Central memory CD8-positive, alpha-beta T cell (primary cell): ENCODE measurements around the gene GRIN3A.

ENCODE experiments used
- ATAC-seq: fragments of 150-1000 bp; cut with Tn5 transposase; replicated peaks from 2 replicates; pipeline ENCODE4 v1.10.0; 2022; ENCODE audit warnings: mild to moderate bottlenecking, moderate FRiP score, moderate number of reproducible peaks; ENCODE audit not compliant: poor library complexity, severe bottlenecking; ENCODE audit errors: extremely low read depth
- DNase-seq, 2 donors: peaks; one replicate each; pipeline ENCODE4 v3.0.0; 2021; ENCODE audit warnings: low spot score in 2 of 2
- H3K27ac Mint-ChIP-seq: one replicate; pipeline ENCODE4 v1.8.0; 2022; ENCODE audit warnings: low read depth, mild to moderate bottlenecking, moderate library complexity, mixed read lengths
- H3K27me3 Mint-ChIP-seq: one replicate; pipeline ENCODE4 v1.8.0; 2022; ENCODE audit warnings: mixed read lengths
- H3K36me3 Mint-ChIP-seq: one replicate; pipeline ENCODE4 v1.8.0; 2022; ENCODE audit warnings: mild to moderate bottlenecking, moderate library complexity, mixed read lengths; ENCODE audit not compliant: insufficient read depth
- H3K4me1 Mint-ChIP-seq: one replicate; pipeline ENCODE4 v1.8.0; 2022; ENCODE audit warnings: mixed read lengths
- H3K4me3 Mint-ChIP-seq: one replicate; pipeline ENCODE4 v1.8.0; 2022; ENCODE audit warnings: mild to moderate bottlenecking, moderate library complexity, mixed read lengths
- H3K9me3 Mint-ChIP-seq: one replicate; pipeline ENCODE4 v1.8.0; 2022; ENCODE audit warnings: mixed read lengths

Gene GRIN3A

DNA sequence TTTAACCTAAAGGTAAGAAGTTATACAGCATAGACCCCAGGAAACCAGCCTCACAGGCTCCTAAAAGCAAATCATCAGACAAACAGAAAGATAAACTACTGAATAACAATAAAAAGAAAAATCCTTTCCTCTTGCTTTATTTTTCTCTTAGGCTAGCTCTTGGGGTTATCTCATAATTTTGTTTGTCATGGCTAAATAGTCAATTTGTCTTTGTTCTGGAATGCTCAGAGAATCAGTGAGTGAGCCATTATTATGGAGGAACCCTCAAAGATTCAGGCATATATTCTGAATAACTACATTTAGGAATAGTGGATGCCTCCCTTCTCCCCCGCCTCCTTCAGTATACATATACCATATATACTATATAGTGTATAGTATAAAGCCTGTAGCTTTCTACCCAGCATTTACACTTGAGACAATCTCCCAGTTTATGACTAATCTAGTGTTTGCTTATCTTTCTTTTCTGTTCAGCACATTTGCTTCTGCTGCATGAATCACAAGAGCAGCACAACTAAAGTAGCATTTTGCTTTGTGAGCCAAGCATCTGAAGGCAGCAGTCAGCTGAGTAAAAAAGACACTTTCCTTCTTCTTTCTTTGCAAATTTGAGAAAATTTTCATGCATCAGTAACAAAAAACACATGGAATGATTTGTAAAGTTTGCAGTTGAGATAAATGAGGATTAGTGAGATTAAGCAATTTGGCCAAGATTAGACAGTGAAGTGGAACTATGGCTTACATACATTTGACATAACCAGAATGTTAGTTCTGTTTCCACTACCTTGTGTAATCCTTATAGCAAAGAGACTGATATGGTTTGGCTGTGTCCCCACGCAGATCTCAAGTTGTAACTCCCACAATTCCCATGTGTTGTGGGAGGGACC, 98.4 kb downstream of the GRIN3A start:
- Mint-ChIP-seq H3K4me1 (no peaks in the 10 kb centered on the region), H3K27ac (no peak overlapping the region), H3K36me3 (no peaks in the 10 kb centered on the region), H3K27me3 (no peaks in the 10 kb centered on the region), H3K4me3 (no peak overlapping the region), H3K9me3 (no peaks in the 10 kb centered on the region)
- DNase-seq (no peak), ATAC-seq (no peak)

DNA sequence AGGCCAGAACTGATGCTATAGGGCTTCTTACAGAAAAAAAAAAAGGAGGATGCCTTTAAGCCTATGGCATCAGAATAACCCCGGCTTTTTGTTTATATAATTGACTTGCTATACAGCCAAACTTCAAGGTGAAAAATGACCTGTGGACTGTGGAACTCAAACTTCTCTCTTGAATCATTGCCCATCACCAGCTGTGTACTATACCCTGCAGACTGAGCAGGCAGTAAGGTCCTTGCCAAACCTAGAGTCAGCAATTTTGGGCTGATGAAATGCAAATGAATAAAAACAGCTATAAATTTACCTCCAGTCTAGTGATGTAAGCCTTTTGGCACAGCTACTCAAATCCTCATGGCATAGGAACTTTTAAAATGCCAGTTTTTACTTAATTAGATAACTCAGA, 99.1 kb downstream of the GRIN3A start:
- H3K9me3 Mint-ChIP-seq = no peaks in the 10 kb centered on the region
- H3K4me1 Mint-ChIP-seq = no peaks in the 10 kb centered on the region
- ATAC-seq = no peak
- no peaks in the 10 kb centered on the region for H3K36me3 Mint-ChIP-seq
- H3K27me3 Mint-ChIP-seq = no peaks in the 10 kb centered on the region
- DNase-seq = no peak
- H3K27ac Mint-ChIP-seq = no peak overlapping the region
- no peak overlapping the region for H3K4me3 Mint-ChIP-seq

DNA sequence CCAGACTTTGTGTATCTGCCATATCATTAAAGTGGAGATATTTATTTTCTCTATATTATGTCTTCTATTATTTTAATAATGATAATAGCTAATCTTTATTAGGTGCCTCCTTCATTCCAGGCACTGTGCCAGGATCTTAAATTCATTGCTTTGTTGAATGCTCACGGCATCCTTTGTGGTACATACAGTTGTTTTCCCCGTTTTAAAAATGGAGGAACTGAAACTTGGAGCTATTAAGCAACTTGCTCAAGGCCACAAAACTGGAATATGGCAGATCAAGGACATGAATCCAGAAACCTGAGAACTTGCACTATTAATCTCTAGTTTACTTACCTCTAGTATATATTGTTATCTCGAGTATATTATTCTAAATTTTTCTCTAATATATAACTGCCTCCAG, 102.2 kb downstream of the GRIN3A start:
- Mint-ChIP-seq H3K4me3 (no peak overlapping the region), H3K9me3 (no peaks in the 10 kb centered on the region), H3K27me3 (no peaks in the 10 kb centered on the region), H3K36me3 (no peaks in the 10 kb centered on the region), H3K27ac (no peak overlapping the region), H3K4me1 (no peaks in the 10 kb centered on the region)
- ATAC-seq = no peak
- DNase-seq = no peak

DNA sequence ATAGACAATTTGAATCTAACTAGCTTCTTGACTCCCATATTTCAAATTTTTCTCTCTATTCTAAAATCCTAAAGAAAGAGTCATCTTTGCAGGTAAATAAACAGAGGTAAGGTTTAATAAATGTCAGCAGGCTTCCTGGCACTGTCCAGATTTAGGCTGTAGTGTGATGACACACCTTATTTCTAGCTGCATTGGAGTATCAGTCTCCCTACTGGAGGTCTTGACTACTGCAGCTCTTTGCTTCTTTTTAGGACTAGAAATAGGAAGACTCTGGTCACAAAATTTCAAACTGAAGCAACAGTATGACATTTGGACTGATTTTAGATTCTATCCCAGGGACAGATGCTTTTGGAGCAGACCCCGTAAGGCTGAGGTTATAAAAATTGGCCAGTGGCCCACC, 103.0 kb downstream of the GRIN3A start:
- Mint-ChIP-seq H3K9me3 (no peaks in the 10 kb centered on the region), H3K4me1 (no peaks in the 10 kb centered on the region), H3K27me3 (no peaks in the 10 kb centered on the region), H3K4me3 (no peak overlapping the region), H3K27ac (no peak overlapping the region), H3K36me3 (no peaks in the 10 kb centered on the region)
- no peak for ATAC-seq
- DNase-seq = no peak

DNA sequence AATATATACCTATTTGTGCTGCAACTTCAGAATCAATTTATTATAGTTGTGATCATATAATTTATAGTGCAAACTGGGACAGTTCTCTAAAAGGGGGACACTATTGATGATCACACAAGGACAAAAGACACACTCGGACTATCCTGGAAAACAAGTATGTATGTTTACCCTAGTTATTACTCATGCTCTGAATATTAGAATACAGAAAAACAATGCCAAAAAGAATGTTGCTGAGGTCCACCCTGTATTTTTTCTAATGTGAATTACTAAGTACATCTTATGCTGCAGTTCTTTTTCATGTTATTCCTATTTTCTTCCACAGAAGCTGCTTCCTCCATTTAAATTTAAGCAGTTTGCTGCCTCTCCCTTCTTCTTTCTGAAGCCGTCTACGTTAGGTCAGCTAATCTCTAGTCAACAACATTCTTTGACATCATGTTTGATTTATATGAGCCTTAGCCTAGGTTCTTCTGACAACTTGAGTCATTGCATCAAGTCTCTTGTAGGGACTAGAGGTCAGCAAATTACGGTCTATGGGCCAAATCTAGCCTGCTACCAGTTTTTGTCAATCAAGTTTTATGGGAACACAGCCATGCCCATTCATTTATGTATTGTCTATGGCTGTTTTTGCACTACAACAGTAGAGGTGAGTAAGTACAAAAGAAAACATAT, 103.6 kb downstream of the GRIN3A start:
- Mint-ChIP-seq H3K4me3 (no peak overlapping the region), H3K4me1 (no peaks in the 10 kb centered on the region), H3K27ac (no peak overlapping the region), H3K9me3 (no peaks in the 10 kb centered on the region), H3K27me3 (no peaks in the 10 kb centered on the region), H3K36me3 (no peaks in the 10 kb centered on the region)
- no peak for ATAC-seq
- no peak for DNase-seq

DNA sequence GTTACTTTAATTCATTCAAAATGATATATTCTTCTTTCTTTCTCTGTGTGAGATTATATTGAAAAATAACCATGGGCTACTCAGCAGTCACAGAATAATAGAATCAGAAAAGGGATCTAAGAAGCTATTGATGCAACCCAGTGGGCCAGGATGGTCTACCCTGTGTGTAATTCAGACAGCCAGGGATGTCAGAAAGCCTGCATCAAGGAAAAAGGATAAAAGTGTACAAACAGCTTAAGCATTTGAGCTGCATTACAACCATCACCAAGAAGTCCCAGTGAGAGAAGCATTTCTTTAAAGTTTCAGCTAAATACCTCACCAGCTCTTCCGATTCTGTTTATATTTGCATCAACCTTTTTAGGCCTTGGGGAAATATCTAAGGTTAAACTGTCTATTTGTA, 105.8 kb downstream of the GRIN3A start:
- DNase-seq = no peak
- no peaks in the 10 kb centered on the region for H3K27me3 Mint-ChIP-seq
- H3K4me1 Mint-ChIP-seq = no peaks in the 10 kb centered on the region
- no peaks in the 10 kb centered on the region for H3K36me3 Mint-ChIP-seq
- ATAC-seq = no peak
- no peak overlapping the region for H3K4me3 Mint-ChIP-seq
- no peaks in the 10 kb centered on the region for H3K9me3 Mint-ChIP-seq
- no peak overlapping the region for H3K27ac Mint-ChIP-seq

DNA sequence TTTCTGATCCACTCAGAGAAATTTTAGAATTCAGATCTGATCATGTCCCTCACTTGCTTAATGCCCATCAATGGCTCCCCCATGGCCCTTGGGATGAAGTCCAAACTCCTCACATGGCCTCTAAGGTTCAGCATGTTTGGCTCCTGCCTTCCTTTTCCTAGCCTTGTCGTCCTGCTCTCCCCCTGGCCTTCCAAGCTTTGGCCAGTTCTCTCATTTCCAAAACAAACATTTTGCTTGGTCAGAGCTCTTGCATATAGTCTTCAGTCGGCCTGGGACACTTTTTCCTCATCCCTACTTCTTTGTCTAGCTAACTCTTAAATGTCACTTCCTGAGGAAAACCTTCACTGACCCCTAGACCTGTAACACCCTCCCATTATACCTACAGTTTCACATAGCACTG, 106.6 kb downstream of the GRIN3A start:
- H3K36me3 Mint-ChIP-seq = no peaks in the 10 kb centered on the region
- ATAC-seq (no peak), DNase-seq (no peak)
- H3K4me3 Mint-ChIP-seq = no peak overlapping the region
- no peaks in the 10 kb centered on the region for H3K27me3 Mint-ChIP-seq
- H3K27ac Mint-ChIP-seq = no peak overlapping the region
- no peaks in the 10 kb centered on the region for H3K4me1 Mint-ChIP-seq
- H3K9me3 Mint-ChIP-seq = no peaks in the 10 kb centered on the region

DNA sequence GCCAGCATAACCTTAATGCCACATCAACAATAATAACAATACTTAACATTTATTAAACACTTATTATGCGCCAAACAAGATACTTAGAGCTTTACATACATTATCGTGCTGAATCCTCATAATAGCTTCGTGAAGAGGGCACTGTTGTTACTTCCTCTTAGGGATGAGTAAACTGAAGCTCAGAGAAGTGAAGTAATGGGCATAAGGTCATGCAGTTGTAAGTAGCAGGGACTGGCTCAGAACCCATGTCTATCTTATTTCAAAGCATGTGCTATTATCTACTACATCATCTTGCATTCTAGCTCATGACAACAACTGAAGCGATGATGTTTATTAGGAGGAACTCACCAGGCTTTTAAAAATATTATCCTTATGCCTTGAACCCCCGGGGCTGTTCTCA, 108.8 kb downstream of the GRIN3A start:
- Mint-ChIP-seq H3K27ac (no peak overlapping the region), H3K36me3 (no peaks in the 10 kb centered on the region), H3K27me3 (no peaks in the 10 kb centered on the region), H3K9me3 (no peaks in the 10 kb centered on the region), H3K4me1 (no peaks in the 10 kb centered on the region), H3K4me3 (no peak overlapping the region)
- ATAC-seq = no peak
- no peak for DNase-seq

DNA sequence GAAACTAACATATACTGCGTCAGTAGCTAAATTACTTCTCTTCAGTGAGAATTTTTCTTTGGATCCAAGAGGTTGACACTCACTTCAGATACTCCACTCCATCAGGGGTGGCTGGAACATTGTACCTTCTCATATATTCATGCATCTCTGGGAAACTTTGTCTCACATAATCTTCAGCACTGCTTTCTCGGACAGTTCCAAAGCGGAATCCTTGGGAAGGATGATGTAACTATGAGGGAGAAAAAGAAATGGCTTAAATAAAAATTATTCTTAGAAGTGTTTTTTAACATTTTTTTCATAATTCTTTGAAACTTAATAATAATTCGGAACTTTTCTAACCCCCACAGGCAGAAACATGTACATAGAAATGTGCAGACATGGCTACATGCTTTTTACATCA, 110.3 kb downstream of the GRIN3A start:
- H3K27ac Mint-ChIP-seq = no peak overlapping the region
- no peaks in the 10 kb centered on the region for H3K36me3 Mint-ChIP-seq
- DNase-seq (no peak), ATAC-seq (no peak)
- no peaks in the 10 kb centered on the region for H3K4me1 Mint-ChIP-seq
- H3K27me3 Mint-ChIP-seq = no peaks in the 10 kb centered on the region
- H3K9me3 Mint-ChIP-seq = no peaks in the 10 kb centered on the region
- no peak overlapping the region for H3K4me3 Mint-ChIP-seq

DNA sequence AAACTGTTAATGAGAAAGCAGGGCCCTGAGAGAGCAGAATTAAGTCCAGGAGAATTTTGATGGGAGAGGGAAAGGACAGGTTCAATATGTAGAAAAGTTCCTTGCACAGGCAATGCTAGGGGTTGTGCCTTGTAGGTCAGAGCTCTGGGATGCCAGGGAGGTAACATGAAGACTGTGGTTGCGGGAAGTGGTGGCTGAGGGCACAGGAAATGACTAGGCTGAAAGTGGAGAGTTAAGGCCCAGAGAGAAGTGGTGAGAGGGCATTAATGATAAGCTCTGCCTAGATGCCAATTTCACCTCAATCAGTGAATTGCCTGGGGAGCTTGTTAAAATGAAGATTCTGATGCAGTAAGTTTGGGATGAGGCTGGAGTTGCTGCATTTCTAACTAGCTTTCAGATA, 112.2 kb downstream of the GRIN3A start:
- H3K4me3 Mint-ChIP-seq = no peak overlapping the region
- no peaks in the 10 kb centered on the region for H3K36me3 Mint-ChIP-seq
- no peaks in the 10 kb centered on the region for H3K4me1 Mint-ChIP-seq
- H3K27ac Mint-ChIP-seq = no peak overlapping the region
- no peaks in the 10 kb centered on the region for H3K27me3 Mint-ChIP-seq
- DNase-seq (no peak), ATAC-seq (no peak)
- H3K9me3 Mint-ChIP-seq = no peaks in the 10 kb centered on the region

DNA sequence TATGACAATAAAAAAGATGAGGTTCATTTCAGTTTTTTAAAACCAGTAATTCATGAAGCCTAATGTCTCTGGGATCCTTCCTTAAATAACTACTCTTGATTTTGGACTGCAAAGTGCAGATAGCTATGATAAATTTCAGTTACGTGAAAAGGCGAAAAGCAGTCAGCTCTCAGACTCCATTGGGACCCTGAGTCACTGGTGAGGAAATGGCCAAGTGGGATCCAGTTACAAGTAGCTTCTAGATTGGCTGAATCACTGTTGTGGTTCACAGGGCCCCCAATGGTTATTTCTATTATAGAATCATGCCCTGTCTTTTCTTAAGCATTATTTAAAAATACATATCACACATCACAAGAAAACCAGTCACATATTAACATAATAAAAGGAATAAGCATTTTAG, 112.6 kb downstream of the GRIN3A start:
- Mint-ChIP-seq H3K27me3 (no peaks in the 10 kb centered on the region), H3K36me3 (no peaks in the 10 kb centered on the region), H3K4me1 (no peaks in the 10 kb centered on the region), H3K27ac (no peak overlapping the region), H3K4me3 (no peak overlapping the region), H3K9me3 (no peaks in the 10 kb centered on the region)
- DNase-seq (no peak), ATAC-seq (no peak)

DNA sequence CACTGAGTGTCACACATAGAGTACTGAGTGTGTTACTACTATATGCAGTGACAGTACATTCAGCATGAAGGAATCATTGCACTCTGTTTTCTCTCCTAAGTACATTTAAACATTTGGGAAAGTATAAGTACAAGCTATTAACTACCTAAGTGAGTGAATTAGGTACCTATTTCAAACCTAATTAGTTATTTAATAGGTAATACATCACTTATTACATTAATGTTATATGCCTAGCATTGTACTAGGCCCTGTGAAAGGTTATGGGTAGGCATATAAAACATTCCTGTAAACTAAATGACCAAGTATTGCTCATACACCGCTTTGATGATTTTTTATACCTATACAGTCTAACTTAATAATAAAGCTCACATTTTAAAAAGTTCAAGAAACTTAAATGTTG, 118.0 kb downstream of the GRIN3A start:
- H3K27me3 Mint-ChIP-seq = no peaks in the 10 kb centered on the region
- H3K27ac Mint-ChIP-seq = no peak overlapping the region
- H3K4me1 Mint-ChIP-seq = no peaks in the 10 kb centered on the region
- no peaks in the 10 kb centered on the region for H3K36me3 Mint-ChIP-seq
- DNase-seq (no peak), ATAC-seq (no peak)
- no peaks in the 10 kb centered on the region for H3K9me3 Mint-ChIP-seq
- H3K4me3 Mint-ChIP-seq = no peak overlapping the region

DNA sequence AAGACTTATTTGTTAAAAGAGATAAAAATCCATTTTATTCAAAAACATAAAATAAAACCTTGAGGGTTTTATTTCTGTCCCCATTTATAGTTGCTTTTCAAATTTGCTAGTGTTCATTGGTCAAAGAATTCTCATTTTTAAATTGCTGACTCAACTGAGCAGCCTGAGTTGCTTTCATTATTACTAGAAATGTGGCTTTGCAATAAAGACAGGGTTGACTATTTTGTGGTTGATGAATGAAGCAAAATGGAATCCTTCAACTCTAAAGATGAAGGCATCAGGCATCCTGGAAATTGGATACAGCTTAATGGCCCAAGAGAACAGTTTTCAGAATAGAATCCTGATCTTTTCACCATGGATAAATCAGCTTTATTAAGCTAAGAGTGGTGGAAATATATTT, 119.7 kb downstream of the GRIN3A start:
- H3K27ac Mint-ChIP-seq = no peak overlapping the region
- DNase-seq (no peak), ATAC-seq (no peak)

More for the DNA sequence above, 119.7 kb downstream of the GRIN3A start:
- H3K4me3 Mint-ChIP-seq = no peak overlapping the region
- H3K9me3 Mint-ChIP-seq = no peaks in the 10 kb centered on the region
- H3K36me3 Mint-ChIP-seq = no peaks in the 10 kb centered on the region
- H3K4me1 Mint-ChIP-seq = no peaks in the 10 kb centered on the region
- no peaks in the 10 kb centered on the region for H3K27me3 Mint-ChIP-seq
